HepG2 (cell line): Measurements from ENCODE around the gene SLC41A3.

Experiments
- CTCF ChIP-seq: sonication (generic); formaldehyde crosslinking; IDR thresholded peaks from 2 replicates; pipeline ENCODE4 v1.5.0; 2020; ENCODE audit warnings: mild to moderate bottlenecking, missing genetic modification reagents, moderate library complexity
- DR1 ChIP-seq: sonication (generic); formaldehyde crosslinking; IDR thresholded peaks from 2 replicates; pipeline ENCODE4 v1.8.0; 2021; ENCODE audit warnings: mild to moderate bottlenecking, missing genetic modification reagents, inconsistent platforms
- DZIP1 ChIP-seq: sonication (generic); formaldehyde crosslinking; IDR thresholded peaks from 2 replicates; pipeline ENCODE4 v1.5.0; 2020; ENCODE audit warnings: mild to moderate bottlenecking, missing genetic modification reagents
- EP300 ChIP-seq, 3 experiments: sonication (generic) in 1 of 3; formaldehyde crosslinking in 1 of 3; IDR thresholded peaks; 2 replicates each; pipeline versions ENCODE4 v1.5.1 to v1.6.1; 2011 to 2020; ENCODE audit warnings: low read depth in 2 of 3, low read length in 2 of 3, borderline replicate concordance in 1 of 3, improper control_type of control experiment in 1 of 3, mild to moderate bottlenecking in 1 of 3, missing genetic modification reagents in 1 of 3, moderate library complexity in 1 of 3
- GATAD2A ChIP-seq: IDR thresholded peaks from 2 replicates; pipeline ENCODE4 v1.6.1; 2016
- ISX ChIP-seq: sonication (generic); formaldehyde crosslinking; conservative IDR thresholded peaks from 2 replicates; pipeline ENCODE4 v1.5.0; 2020; ENCODE audit warnings: missing genetic modification reagents
- REST ChIP-seq, 2 experiments: IDR thresholded peaks; 2 replicates each; pipeline ENCODE4 v1.6.1; 2011 to 2012; ENCODE audit warnings: low read length in 2 of 2, borderline replicate concordance in 1 of 2, low read depth in 1 of 2, mild to moderate bottlenecking in 1 of 2, moderate library complexity in 1 of 2
- RFX3 ChIP-seq: IDR thresholded peaks from 2 replicates; pipeline ENCODE4 v1.6.1; 2016; ENCODE audit warnings: missing biosample characterization, missing genetic modification reagents
- ZMAT5 ChIP-seq: sonication (generic); formaldehyde crosslinking; IDR thresholded peaks from 2 replicates; pipeline ENCODE4 v1.5.0; 2020; ENCODE audit warnings: mild to moderate bottlenecking, low read depth, missing genetic modification reagents, borderline replicate concordance
- ZNF543 ChIP-seq: sonication (generic); formaldehyde crosslinking; IDR thresholded peaks from 2 replicates; pipeline ENCODE4 v1.4.0; 2020; ENCODE audit warnings: mild to moderate bottlenecking, missing genetic modification reagents
- ZNF639 ChIP-seq: conservative IDR thresholded peaks from 2 replicates; pipeline ENCODE4 v1.6.1; 2018; ENCODE audit warnings: missing genetic modification reagents

GRCh38 chr3:126008219-126008618 is 75.7 kb downstream of the SLC41A3 start:
- TF ChIP-seq ZMAT5 (CRISPR knock-in tag) = no peak
- TF ChIP-seq CTCF (CRISPR knock-in tag) = no peak
- no peak for TF ChIP-seq RFX3 (CRISPR knock-in tag)
- TF ChIP-seq EP300 (IDR thresholded peaks at IDR 0.05; ENCODE audit: low read depth in 2 of 2, low read length in 2 of 2) = no peak
- TF ChIP-seq EP300 (CRISPR knock-in tag; IDR thresholded peaks at IDR 0.05; ENCODE audit: borderline replicate concordance) = no peak
- no peak for TF ChIP-seq REST (IDR thresholded peaks at IDR 0.05; ENCODE audit: borderline replicate concordance in 1 of 2, low read depth in 1 of 2, low read length in 2 of 2)
- no peak for TF ChIP-seq ZNF543 (CRISPR knock-in tag)
- no peak for TF ChIP-seq DR1
- no peak for TF ChIP-seq ZNF639 (CRISPR knock-in tag)
- no peak for TF ChIP-seq GATAD2A (CRISPR knock-in tag)
- TF ChIP-seq DZIP1 (CRISPR knock-in tag) = no peak
- no peak for TF ChIP-seq ISX
